Ovary (tissue), 9 donors: ENCODE results near the gene BMPR1A. TPM values are rescaled to one million over a fixed set of nuclear protein-coding genes. Genes with fewer than 3 reads are reported as not detected.

Experiments
- DNase-seq, 5 donors: peaks; one replicate each; pipeline ENCODE4 v3.0.0-alpha.2; 2019 to 2020
- H3K27ac ChIP-seq, 2 donors: fragments of 200-600 bp; one replicate each; pipeline versions ENCODE4 v1.5.1 to v1.8.0; 2019 to 2022
- H3K27me3 ChIP-seq: fragments of 200-600 bp; one replicate; pipeline ENCODE4 v1.8.0; 2022
- H3K36me3 ChIP-seq: fragments of 200-600 bp; sonication (generic); one replicate; pipeline ENCODE4 v1.5.1; 2019
- H3K4me1 ChIP-seq: one replicate; pipeline ENCODE4 v1.8.1; 2013; ENCODE audit warnings: mild to moderate bottlenecking, moderate library complexity; ENCODE audit not compliant: insufficient read depth
- H3K4me3 ChIP-seq: fragments of 200-600 bp; sonication (generic); one replicate; pipeline ENCODE4 v1.5.1; 2017
- H3K9me3 ChIP-seq, 2 donors: fragments of 200-600 bp in 1 of 2; sonication (generic) in 1 of 2; one replicate each; pipeline versions ENCODE4 v1.5.1 to v1.8.1; 2013 to 2019; ENCODE audit warnings: mild to moderate bottlenecking in 1 of 2, moderate library complexity in 1 of 2
- CTCF ChIP-seq, 3 donors: fragments of 450-650 bp in 2 of 3; fragments of 200-600 bp in 1 of 3; IDR thresholded peaks; one replicate each; pipeline versions ENCODE4 v1.5.1 to v1.8.0; 2016 to 2022; ENCODE audit warnings: antibody characterized with exemption in 3 of 3, mild to moderate bottlenecking in 1 of 3
- EP300 ChIP-seq: sonication (generic); formaldehyde crosslinking; IDR thresholded peaks from one replicate; pipeline ENCODE4 v1.6.1; 2017; ENCODE audit warnings: antibody characterized with exemption
- POLR2A ChIP-seq: fragments of 450-650 bp; IDR thresholded peaks from one replicate; pipeline ENCODE4 v1.6.1; 2017; ENCODE audit warnings: antibody characterized with exemption, mild to moderate bottlenecking, moderate library complexity
- WGBS, 3 donors: extraction: QIAGEN DNeasy Blood & Tissue Kit in 1 of 3; methylation state at CpG; one replicate each; pipeline versions ENCODE4 v1.1.5 to v1.1.7; 2013 to 2017; 5-methylcytosine and 5-hydroxymethylcytosine counted together
- intact Hi-C, 4 donors: fragments of 100-400 bp; cut with DNase I; formaldehyde crosslinking; loops; one replicate each; pipeline versions ENCODE4 v1.11.0 to v1.15.1; 2022 to 2023
- polyA plus RNA-seq, 2 donors: library from polyadenylated mRNA; stranded (reverse); fragments of 200-250 nt in 1 of 2; fragments of 350-450 nt in 1 of 2; fragmentation: Illumina TruSeq in 1 of 2; extraction: RNeasy Lipid Tissue Mini Kit (QIAGEN cat#74804) in 1 of 2; gene quantifications; one replicate each; pipeline ENCODE4 v1.2.3, GENCODE V29; 2013 to 2014
- total RNA-seq, 7 donors: library from RNA; depleted of rRNA in 2 of 7; stranded (reverse); fragments of >200 nt in 2 of 7; fragmentation: NEBNext Ultra II Directional in 3 of 7; extraction: Animal tissue kit (Norgen Biotek cat#: 25700) in 3 of 7; gene quantifications; one replicate each; pipeline versions ENCODE4 v1.1.0 to v1.2.4, GENCODE V29; 2016 to 2023
- donor health status: DM: no; HTN: no; CAD: no; lungs with moderate emphysema.
- donor health status: DM: no; HTN: no; CAD: no.
- donor health status: Bipolar disorder and iron deficiency.
- donor health status: DM: yes; HTN: yes; CAD: no.
- donor health status: DM: no; HTN: no; CAD: no.
- donor health status: DM: yes; HTN: yes; CAD: no.

Gene BMPR1A
- total and polyA plus RNA-seq, 9 donors, result 19.0 to 77.9 (median 55.8) TPM

GRCh38 chr10:86870679-86871078 is 114.3 kb downstream of the BMPR1A start:
- Histone ChIP-seq H3K4me1 (peaks cover 5% of the 10 kb centered on the region), H3K4me3 (no peak overlapping the region), H3K27me3 (no peaks in the 10 kb centered on the region), H3K9me3 (no peaks in the 10 kb centered on the region), H3K36me3 (no peaks in the 10 kb centered on the region), H3K27ac (no peak overlapping the region)
- TF ChIP-seq CTCF (IDR thresholded peaks at IDR 0.05) (no peak), POLR2A (no peak)
- no peak for DNase-seq
- WGBS, 3 donors, result 94 to 98% (median 95%) methylated on average over 3 of the region's 3 CpGs
- intact Hi-C loops, result no loop called here

GRCh38 chr10:86871563-86872183 is 115.3 kb downstream of the BMPR1A start:
- Histone ChIP-seq H3K27ac (no peak overlapping the region), H3K36me3 (no peaks in the 10 kb centered on the region), H3K27me3 (no peaks in the 10 kb centered on the region), H3K4me1 (peaks cover 4% of the 10 kb centered on the region), H3K4me3 (no peak overlapping the region), H3K9me3 (no peaks in the 10 kb centered on the region)
- TF ChIP-seq EP300 (no peak), CTCF (IDR thresholded peaks at IDR 0.05) (no peak), POLR2A (no peak)
- DNase-seq, result no peak
- WGBS, 3 donors, result 86 to 94% (median 93%) methylated on average over 5 of the region's 5 CpGs
- intact Hi-C loops, result no loop called here

GRCh38 chr10:86872757-86873156 is 116.3 kb downstream of the BMPR1A start:
- Histone ChIP-seq H3K4me1 (peaks cover 4% of the 10 kb centered on the region), H3K27ac (no peak overlapping the region), H3K9me3 (no peaks in the 10 kb centered on the region), H3K27me3 (no peaks in the 10 kb centered on the region), H3K36me3 (no peaks in the 10 kb centered on the region), H3K4me3 (no peak overlapping the region)
- WGBS, 3 donors, result 52 to 65% (median 53%) methylated on average over 4 of the region's 4 CpGs
- TF ChIP-seq POLR2A, result no peak
- no peak for TF ChIP-seq EP300
- no peak for TF ChIP-seq CTCF (IDR thresholded peaks at IDR 0.05)
- DNase-seq, result no peak
- intact Hi-C loops, result no loop called here

- intact Hi-C loops, result no loop called here
- Histone ChIP-seq H3K4me3 (no peak overlapping the region), H3K27me3 (no peaks in the 10 kb centered on the region), H3K36me3 (no peaks in the 10 kb centered on the region), H3K9me3 (no peaks in the 10 kb centered on the region), H3K4me1 (no peaks in the 10 kb centered on the region), H3K27ac (no peak overlapping the region)
- WGBS, 3 donors, result 85 to 94% (median 93%) methylated on average over 2 of the region's 2 CpGs
- no peak for TF ChIP-seq CTCF (IDR thresholded peaks at IDR 0.05)
- no peak for TF ChIP-seq POLR2A
- no peak for TF ChIP-seq EP300
- no peak for DNase-seq
Observed at GRCh38 chr10:86876748-86877147, 120.3 kb downstream of the BMPR1A start.
